ENCODE data around the gene C10orf120. TPM values are rescaled to one million over a fixed set of nuclear protein-coding genes. Genes with fewer than 3 reads are reported as not detected.

C10orf120 gene
- total and polyA plus RNA-seq, 8 donors = not detected

GRCh38 chr10:122659651-122660050 lies 40.0 kb downstream of the C10orf120 start:
- Histone ChIP-seq H3K36me3 (no peaks in the 10 kb centered on the region), H3K9me3 (no peaks in the 10 kb centered on the region), H3K27ac (no peak overlapping the region), H3K27me3 (peaks cover 0 to 9% (median 0%) of the 10 kb centered on the region in 3 donors), H3K4me1 (no peaks in the 10 kb centered on the region), H3K4me3 (no peak overlapping the region)
- DNase-seq = no peak
- 76 to 82% (median 79%) methylated on average over 7 of the region's 7 CpGs for WGBS, 5 donors
- intact Hi-C loops (cut with DNase I; ENCODE audit: low total_unique reads) = no loop called here
- TF ChIP-seq EP300 (IDR thresholded peaks at IDR 0.05) = no peak
- TF ChIP-seq POLR2AphosphoS5 (IDR thresholded peaks at IDR 0.05) = no peak
- no peak for TF ChIP-seq CTCF (IDR thresholded peaks at IDR 0.05)
- TF ChIP-seq POLR2A (IDR thresholded peaks at IDR 0.05) = no peak

GRCh38 chr10:122659126-122659525 lies 40.5 kb downstream of the C10orf120 start:
- Histone ChIP-seq H3K36me3 (no peaks in the 10 kb centered on the region), H3K4me3 (no peak overlapping the region), H3K27me3 (peaks cover 0 to 9% (median 0%) of the 10 kb centered on the region in 3 donors), H3K4me1 (no peaks in the 10 kb centered on the region), H3K27ac (no peak overlapping the region), H3K9me3 (no peaks in the 10 kb centered on the region)
- no peak for DNase-seq
- TF ChIP-seq EP300 (IDR thresholded peaks at IDR 0.05) (no peak), CTCF (IDR thresholded peaks at IDR 0.05) (no peak), POLR2A (IDR thresholded peaks at IDR 0.05) (no peak), POLR2AphosphoS5 (IDR thresholded peaks at IDR 0.05) (no peak)
- intact Hi-C loops (cut with DNase I; ENCODE audit: low total_unique reads) = no loop called here
- 67 to 79% (median 76%) methylated on average over 6 of the region's 6 CpGs for WGBS, 5 donors

- WGBS, 5 donors = 71 to 83% (median 81%) methylated on average over 8 of the region's 8 CpGs
- no peak for DNase-seq
- Histone ChIP-seq H3K27ac (no peak overlapping the region), H3K4me3 (no peak overlapping the region), H3K36me3 (no peaks in the 10 kb centered on the region), H3K27me3 (peaks cover 0 to 5% (median 0%) of the 10 kb centered on the region in 3 donors), H3K4me1 (no peaks in the 10 kb centered on the region), H3K9me3 (no peaks in the 10 kb centered on the region)
- intact Hi-C loops (cut with DNase I; ENCODE audit: low total_unique reads) = no loop called here
- TF ChIP-seq EP300 (IDR thresholded peaks at IDR 0.05) (no peak), POLR2AphosphoS5 (IDR thresholded peaks at IDR 0.05) (no peak), POLR2A (IDR thresholded peaks at IDR 0.05) (no peak), CTCF (IDR thresholded peaks at IDR 0.05) (no peak)
Measured at GRCh38 chr10:122658356-122659049, 41.1 kb downstream of the C10orf120 start.

GRCh38 chr10:122657729-122658128 lies 41.9 kb downstream of the C10orf120 start:
- Histone ChIP-seq H3K36me3 (no peaks in the 10 kb centered on the region), H3K9me3 (no peaks in the 10 kb centered on the region), H3K27me3 (peaks cover 0 to 2% (median 0%) of the 10 kb centered on the region in 3 donors), H3K4me1 (no peaks in the 10 kb centered on the region), H3K27ac (no peak overlapping the region), H3K4me3 (no peak overlapping the region)
- intact Hi-C loops (cut with DNase I; ENCODE audit: low total_unique reads) = no loop called here
- TF ChIP-seq EP300 (IDR thresholded peaks at IDR 0.05) = no peak
- no peak for TF ChIP-seq POLR2AphosphoS5 (IDR thresholded peaks at IDR 0.05)
- TF ChIP-seq CTCF (IDR thresholded peaks at IDR 0.05) = no peak
- TF ChIP-seq POLR2A (IDR thresholded peaks at IDR 0.05) = no peak
- WGBS, 5 donors = 48 to 90% (median 53%) methylated on average over 1 to 3 of the region's 3 CpGs
- DNase-seq = peak in 1 of 2 donors; percentile 28
